ENCODE results near the gene FILIP1.
"Not testable (repeated sequence)": the region's sequence is repeated elsewhere in the genome, so short reads cannot be mapped to it uniquely, and the experiment has no call there.

Gene FILIP1

DNA sequence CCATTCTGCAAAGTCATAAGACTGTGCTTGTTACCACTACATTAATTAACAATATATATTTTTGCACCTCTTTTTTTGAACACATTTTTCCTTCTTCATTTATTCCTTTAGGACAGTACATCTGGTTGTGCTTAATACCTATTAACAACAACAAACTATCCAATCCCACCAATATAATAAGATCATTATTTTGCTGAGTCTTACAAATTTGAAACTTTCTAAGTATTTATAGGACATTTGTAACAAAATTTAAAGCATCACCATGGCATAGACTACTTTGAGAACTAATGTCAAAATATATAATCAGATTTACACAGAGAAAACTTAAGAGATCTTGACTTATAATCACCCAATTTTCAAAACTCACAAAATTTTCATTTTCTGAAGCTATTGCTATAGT is 47.9 kb downstream of the FILIP1 start:
- no peak for DNase-seq

DNA sequence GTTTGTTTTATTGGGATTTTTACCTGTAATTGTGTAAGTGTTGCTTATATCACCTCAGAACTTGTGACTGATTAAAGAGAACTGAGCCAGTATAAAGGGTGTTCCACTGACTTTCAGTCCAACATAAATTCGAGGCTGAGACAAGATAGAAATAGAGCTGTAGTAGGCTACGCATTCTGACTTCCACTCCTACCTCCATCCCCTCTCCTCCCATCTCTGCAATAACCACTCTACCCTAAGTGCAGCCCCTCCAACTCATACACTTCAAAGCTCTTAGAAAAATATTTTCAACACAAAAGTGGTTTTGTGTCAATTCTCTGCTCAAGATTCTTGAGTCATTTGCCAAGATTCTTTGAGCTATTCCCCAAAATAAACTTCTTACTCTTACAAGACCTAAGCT is 48.7 kb downstream of the FILIP1 start:
- no peak for DNase-seq

DNA sequence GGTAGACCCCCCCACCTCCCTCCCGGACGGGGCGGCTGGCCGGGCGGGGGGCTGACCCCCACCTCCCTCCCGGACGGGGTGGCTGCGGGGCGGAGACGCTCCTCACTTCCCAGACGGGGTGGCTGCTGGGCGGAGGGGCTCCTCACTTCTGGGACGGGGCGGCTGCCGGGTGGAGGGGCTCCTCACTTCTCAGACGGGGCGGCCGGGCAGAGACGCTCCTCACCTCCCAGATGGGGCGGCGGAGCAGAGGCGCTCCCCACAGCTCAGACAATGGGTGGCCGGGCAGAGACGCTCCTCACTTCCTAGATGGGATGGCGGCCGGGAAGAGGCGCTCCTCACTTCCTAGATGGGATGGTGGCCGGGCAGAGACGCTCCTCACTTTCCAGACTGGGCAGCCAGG is 51.7 kb downstream of the FILIP1 start:
- DNase-seq = not testable (repeated sequence)

DNA sequence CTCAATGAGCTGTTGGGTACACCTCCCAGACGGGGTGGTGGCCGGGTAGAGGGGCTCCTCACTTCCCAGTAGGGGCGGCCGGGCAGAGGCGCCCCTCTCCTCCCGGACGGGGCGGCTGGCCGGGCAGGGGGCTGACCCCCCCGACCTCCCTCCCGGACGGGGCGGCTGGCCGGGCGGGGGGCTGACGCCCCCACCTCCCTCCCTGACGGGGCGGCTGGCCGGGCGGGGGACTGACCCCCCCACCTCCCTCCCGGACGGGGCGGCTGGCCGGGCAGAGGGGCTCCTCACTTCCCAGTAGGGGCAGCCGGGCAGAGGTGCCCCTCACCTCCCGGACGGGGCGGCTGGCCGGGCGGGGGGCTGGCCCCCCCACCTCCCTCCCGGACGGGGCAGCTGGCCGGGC is 52.1 kb downstream of the FILIP1 start:
- DNase-seq = not testable (repeated sequence)

DNA sequence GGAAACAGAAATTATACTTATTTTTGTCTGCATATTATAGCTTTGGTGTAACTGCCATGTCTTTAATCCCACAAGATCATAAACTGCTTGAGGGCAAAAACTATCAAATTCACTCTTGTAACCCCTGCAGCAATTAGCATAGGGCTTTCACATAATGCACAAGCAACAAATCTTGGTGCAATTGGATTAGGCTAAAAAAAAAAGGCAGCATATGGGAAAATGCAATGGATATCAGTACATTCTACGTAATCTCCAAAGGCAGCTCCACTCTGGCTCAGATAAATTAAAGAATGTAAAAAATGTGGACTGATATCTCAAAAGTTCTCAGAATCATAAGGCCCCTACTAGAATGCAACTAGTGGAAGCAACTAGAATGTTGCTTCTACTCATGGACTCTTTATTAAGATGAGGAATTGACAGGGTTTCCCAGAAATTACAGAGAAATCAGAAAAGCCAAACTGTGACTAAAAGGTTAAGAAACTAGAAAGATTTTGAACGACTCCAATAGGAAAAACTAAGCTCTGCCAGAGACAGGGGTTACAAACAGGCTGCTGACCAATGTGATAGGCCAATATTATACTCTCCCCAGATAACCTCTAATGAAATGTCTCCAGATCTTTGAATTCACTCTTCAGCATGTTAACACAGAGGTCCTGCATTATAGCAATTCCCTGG is 55.0 kb downstream of the FILIP1 start:
- no peak for DNase-seq

DNA sequence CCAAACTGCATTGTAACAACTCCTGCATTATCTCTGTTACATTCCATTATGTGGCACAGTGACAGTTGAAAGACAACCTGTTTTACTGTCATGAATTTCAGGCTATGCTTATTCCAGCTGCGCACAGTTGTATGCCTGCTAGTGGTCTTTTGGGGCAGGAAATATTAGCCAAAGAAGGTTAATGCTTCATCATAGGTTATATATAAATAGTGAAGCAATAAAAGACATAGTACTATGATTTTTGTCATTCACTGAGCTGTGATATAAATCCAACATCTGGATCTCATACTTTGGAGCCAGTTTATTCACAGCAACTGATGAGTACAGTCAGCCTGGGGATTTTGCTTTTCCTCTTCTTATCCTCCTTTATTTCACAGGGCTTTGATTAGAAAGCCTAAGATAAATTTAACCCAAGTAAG is 55.6 kb downstream of the FILIP1 start:
- no peak for DNase-seq

DNA sequence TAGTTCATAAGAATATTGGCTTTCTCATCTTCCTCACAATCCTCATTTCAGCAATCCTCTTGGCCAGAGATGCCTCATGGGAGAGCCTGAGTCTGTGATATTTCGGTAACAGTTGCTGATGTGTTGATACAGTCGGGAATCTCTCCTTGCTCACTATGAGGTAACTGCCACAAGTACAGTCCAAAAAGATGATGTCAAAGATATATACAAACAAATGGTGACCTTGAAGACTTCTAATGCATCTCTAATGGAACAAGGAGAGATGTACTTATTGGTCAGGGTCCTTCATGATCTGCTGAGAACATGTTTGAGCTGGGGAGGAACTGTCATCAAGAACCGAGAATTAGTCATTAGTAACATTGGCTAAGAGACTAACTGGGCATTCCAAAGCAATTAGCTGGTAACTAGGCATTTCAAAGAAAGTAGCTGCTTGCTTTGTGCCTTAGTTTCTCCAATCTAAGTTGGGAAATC is 56.1 kb downstream of the FILIP1 start:
- DNase-seq = no peak

DNA sequence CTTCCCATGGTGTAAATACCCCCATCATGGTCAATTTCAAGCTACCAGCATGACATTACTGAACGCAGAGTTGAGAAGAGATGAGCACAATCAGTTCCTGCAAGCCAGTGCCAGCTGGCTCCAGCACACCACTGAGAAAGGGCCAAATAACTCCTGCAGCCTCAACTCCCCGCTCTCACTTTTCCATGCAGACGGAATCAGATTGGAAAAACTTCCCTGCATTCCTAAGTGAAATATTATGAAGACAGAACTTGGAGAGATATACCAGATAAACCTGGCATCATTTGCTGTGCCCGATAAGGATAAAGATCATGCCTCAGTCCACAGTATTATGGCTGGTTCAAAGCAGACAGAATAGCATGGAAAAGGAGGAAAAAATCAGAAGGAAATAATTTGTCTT is 56.7 kb downstream of the FILIP1 start:
- no peak for DNase-seq

DNA sequence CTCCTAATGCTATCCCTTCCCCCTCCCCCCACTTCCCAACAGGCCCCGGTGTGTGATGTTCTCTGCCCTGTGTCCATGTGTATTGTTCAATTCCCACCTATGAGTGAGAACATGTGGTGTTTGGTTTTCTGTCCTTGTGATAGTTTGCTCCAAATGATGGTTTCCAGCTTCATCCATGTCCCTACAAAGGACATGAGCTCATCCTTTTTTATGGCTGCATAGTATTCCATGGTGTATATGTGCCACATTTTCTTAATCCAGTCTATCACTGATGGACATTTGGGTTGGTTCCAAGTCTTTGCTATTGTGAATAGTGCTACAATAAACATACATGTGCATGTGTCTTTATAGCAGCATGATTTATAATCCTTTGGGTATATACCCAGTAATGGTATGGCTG is 60.8 kb downstream of the FILIP1 start:
- not testable (repeated sequence) for DNase-seq

DNA sequence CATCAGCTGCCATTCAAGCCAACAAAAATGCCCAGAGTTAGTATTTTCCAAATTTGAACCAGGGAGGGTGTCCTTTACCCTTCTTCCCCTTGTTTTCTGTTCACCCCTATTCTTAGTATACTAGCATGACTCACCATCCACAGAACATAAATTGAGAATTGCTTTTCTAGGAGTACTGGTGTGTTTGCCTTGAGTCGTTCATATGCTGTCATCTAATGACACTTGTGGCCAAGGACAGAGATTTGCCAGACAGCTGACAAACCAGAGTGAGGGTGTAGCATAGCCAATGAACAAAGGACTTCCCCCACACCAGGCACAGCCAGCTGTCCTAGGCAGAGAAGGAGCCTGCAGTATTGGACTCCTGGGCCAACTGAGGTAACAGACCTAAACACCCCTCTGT is 62.2 kb downstream of the FILIP1 start:
- DNase-seq = no peak

DNA sequence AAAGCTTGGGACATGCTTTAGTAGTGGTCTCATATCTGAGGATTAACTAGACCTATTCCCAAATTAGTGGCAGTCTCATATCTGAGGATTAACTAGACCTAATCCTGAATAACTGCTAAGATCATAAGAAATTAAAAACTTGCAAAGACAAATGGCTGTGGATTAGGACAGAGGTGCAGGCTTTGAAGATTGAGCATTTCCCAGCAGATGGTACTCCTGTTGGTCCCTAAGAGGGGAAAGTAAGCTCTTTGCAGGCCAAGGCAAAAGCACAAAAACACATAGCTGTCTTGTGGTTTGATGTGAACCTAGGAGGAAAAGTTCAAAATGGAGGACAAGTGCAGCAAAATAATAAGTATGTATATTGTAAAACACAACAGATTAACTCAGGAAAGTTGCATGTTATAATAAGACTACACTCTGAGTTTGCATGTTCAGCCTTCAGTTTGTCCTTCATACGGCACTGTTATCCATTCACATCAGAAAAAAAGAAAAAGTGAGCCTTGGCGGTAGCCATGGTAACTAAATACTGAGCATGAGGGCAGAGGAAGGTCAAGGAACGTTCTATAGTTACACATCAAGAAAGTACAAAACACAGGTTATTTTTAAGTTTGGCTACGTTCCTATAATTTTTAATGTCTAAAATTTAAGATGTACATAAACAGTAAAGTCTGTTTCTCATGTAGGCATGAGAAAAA is 62.8 kb downstream of the FILIP1 start:
- no peak for DNase-seq

DNA sequence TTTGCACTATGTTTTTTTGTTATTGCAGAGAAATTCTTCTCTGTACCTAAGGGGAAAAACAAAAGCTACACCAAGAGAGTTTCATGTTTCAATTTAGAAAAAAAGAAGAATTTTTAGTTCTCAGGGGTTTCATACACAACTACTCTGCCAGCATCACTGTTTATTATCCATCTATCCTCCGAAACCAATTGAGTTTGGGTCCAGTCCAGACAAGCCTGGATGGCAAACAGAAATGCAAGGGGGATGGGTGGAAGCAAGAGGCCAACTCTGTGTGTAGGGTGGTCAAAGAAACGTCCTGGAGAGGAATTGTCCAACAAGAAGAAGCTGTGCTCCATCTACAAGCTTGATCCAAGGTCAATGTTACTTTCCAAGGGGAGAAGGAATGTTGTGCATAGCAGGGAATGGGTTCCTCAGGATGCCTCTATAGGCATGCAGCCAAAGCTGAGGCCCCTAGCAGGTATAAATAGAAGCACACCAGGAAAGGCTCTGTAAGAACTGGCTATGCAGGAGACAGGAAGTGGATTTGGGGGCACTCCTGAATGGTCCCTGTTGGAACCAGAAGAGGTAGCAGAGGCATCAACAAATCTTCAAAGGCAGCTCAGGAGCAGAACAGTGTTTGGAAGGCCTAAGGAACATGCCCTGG is 64.4 kb downstream of the FILIP1 start:
- DNase-seq = no peak

DNA sequence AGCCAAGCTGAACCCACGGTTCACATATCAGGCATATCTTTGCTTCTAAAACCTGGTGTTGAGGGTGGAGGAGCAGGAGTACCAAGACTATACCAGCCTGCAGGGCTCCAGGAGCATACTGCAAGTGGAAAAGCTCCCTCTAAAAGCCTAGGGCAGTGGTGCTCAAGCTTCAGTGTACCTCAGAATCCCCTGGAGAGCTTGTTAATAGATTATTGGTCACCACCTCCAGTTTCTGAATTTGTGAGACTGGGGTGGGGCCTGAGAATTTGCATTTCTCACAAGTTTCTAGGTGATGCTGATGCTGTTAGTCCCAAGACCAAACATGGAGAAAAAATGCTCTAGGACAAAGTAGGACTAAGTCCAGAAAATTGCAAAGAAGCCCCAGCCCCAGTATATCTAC is 65.4 kb downstream of the FILIP1 start:
- DNase-seq = no peak

DNA sequence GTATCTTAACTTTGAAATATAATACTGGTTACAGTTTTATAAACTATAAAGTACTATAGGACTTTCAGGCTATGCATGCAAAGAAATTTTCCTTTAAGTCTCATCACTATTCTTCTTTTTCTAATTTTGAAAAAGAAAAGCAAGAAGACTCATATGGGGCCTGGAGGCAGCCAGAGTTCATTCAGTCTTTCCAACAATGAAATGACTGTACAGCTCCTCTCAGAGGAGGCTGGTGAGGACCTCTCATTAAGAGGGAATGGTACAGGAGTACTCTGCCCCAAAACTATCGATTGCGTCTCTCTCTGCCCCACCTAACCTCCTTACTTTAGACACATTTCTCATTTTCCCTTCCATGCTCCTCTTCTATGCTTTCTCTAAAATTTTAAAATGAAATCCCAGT is 66.3 kb downstream of the FILIP1 start:
- no peak for DNase-seq

DNA sequence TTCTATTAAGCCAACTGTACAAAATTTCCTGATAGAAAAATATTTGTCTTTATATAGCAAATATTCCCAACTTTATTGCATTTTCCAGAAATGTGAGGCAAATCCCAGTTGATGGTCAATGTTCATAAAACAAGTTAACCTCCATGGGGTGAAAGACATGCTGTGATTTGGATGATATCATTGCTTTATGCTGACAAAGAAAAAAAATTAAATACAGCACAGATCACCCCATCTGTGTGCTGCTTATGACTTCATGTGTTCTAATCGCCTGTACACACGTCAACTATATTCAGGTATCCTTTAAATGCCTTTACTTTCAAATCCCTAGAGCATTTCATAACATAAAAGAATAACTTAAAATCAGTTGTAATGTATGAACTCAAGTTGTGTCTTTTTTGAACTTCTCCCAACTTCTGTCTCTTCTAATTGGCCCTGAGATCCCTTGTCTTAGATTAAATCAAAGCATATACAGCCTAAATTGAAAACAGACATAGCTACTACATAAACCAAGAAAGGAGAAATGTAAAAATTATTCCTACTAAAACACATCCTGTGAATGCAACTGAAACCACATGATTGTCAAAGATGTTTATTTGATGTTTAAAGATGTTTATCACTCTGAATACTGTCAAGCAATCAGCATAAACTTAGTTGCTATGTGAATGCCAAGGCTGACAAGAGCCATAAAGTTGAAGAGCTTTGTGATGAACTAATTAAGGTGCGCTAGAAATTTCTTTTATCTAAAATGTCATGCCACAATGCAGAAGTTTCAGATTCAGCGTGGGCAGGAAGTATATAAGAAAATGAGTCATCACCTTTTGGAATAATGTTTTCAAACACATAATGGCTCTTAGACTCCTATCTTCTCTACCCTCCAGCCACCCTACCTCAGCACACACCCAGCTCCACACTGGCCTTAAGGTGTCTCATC is 68.7 kb downstream of the FILIP1 start:
- DNase-seq = no peak

DNA sequence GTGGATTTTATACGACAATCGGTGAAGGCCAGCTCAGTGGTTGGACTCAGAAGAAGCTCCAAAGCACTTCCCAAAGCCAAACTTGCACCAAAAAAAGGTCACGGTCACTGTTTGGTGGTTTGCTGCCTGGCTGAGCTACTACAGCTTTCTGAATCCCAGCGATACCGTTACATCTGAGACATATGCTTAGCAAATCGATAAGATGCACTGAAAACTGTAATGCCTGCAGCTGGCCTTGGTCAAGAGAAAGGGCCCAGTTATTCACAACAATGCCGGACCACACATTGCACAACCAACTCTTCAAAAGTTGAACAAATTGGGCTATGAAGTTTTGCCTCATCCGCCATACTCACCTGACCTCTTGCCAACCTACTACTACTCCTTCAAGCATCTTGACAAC is 70.2 kb downstream of the FILIP1 start:
- no peak for DNase-seq

DNA sequence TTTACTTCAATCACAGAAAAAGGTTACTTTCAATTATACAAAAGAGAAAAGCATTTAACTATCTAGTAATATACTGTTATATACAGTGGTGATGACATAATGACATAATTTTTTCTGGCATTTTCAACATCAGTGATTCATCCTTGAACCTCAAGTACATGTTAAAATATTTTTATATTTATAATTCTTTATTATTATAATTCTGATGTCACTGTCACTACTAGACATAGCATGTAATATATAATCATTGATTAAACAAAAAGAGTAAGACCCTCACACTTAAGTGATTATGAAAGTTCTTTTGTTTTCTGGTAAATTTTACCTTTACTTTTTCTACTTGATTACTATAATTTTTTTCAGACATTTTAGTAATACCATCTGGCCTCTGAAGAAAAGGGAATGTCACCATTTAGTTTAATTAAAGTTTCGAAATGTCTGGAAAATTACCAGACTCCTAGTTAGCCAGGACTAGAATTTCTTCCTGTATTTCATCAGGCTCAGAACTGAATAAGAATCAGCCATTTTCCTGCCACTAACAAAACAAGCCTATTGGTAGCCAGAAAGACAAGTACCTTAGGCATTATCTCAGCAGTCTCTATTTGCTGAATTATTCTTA is 71.5 kb downstream of the FILIP1 start:
- DNase-seq = no peak

DNA sequence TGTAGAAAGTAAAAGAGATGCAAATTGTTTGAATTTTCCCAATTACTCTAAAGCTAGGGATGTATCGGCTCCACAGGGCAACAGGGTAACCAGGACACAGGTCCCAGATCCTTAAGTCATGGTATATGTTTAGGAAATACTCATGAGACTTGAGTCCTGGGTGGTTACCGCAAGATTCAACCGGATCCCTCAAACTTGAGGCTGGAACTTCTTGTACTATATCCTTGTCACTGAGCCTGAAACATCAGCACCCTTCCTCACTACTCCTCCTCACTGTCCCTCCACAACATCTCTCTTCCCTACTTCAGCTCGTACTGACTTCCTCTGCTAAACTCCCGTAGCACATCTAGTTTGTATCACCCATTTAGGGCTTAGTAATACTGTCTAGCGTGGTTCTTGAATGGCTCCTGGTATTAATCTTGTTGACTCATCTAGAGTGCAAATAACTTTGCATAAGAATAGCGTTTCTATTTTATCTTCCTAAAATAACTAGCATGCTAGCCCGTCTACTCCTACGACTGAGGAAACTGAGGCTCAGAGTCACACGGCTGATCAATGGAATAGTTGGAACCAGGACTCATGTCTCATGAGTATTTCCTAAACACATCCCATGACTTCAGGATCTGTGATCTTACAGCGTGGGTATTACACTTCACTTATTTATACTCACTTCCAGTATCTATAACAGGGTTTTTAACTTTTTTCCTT is 72.1 kb downstream of the FILIP1 start:
- no peak for DNase-seq

DNA sequence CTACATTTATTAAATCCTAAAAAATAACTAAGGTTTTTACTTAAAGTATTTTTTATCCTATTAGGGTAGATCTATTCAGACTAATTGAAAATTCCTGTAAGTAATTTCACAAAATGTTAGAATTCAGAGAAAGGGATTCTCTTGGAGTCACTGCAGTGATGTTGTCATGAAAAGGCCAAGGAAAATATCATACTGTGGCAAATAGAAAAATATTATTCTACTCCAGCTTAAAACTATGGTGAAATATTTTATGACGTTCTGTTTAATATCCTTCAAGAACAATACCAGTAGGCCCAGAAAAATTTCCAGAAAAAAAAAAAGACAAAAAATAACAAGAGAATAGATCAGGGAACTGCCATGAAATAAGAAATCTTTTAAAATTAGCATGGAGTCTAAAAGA is 73.6 kb downstream of the FILIP1 start:
- no peak for DNase-seq

DNA sequence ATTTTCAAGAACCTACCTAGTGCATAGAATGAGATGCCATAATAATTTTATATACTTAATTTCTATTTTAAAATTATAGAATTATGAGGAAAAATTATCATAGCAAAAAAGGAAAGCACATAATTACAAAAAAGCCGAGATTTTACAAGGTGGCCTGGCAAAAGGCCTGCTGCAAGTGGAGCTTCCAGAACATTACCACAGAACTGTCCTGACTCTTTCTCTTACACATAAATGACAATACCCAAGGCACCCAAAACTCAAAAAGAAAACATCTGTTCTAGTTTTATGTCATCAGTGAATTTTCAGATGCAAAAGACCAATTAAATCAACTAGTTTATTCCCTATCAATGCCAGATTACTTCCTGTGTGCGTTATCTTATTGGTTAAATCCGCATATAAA is 74.2 kb downstream of the FILIP1 start:
- no peak for DNase-seq

DNA sequence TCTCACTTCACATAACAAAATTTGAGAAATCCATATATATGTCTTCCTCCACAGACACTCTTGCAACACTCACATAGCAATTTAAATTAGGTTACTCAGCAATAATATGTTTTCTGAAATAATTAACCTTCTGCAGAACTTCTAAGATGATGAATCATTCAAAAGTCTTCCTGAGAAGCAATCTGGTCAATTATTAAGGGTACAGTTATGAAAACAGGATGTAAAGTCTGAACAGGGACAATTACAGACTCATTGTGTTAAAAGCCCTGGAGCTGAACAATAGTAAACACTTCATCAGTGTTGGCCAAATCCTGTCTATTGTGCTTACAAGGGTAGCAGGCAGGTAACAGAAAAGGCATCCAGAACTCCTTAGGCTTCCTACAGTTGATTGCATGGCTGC is 75.4 kb downstream of the FILIP1 start:
- no peak for DNase-seq

DNA sequence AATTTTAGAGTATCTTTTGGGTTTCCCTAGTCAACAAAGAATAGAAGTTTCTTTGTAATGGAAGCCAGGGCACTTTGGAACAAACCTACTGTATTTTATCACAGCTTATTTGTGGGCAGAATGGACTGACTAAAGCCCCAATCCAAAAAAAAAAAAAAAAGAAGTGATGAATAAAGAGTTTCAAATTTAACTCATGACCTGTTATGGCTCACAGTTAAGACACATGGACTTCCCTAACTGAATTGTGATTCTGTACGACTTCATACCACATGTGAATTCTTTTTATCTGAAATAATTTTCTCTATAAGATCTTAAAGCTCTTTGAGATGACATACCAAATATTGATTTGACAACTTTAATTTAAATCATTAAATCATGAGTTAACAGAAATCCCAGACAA is 77.2 kb downstream of the FILIP1 start:
- DNase-seq = no peak
